AG10803 (cell line): ENCODE results near the gene IRGM.
"Not testable (repeated sequence)": the region's sequence is repeated elsewhere in the genome, so short reads cannot be mapped to it uniquely, and the experiment has no call there.

Experiments used
- DNase-seq: peaks from one replicate; pipeline ENCODE4 v3.0.0; 2010; ENCODE audit warnings: low read depth
- H3K4me3 ChIP-seq: 2 replicates; pipeline ENCODE4 v1.5.1; 2011; ENCODE audit warnings: mild to moderate bottlenecking, low read length, control low read depth
- CTCF ChIP-seq: conservative IDR thresholded peaks from 2 replicates; pipeline ENCODE4 v1.5.1; 2011; ENCODE audit warnings: mild to moderate bottlenecking, low read length, control low read depth, inconsistent platforms

Gene IRGM, protein sequence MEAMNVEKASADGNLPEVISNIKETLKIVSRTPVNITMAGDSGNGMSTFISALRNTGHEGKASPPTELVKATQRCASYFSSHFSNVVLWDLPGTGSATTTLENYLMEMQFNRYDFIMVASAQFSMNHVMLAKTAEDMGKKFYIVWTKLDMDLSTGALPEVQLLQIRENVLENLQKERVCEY

DNA sequence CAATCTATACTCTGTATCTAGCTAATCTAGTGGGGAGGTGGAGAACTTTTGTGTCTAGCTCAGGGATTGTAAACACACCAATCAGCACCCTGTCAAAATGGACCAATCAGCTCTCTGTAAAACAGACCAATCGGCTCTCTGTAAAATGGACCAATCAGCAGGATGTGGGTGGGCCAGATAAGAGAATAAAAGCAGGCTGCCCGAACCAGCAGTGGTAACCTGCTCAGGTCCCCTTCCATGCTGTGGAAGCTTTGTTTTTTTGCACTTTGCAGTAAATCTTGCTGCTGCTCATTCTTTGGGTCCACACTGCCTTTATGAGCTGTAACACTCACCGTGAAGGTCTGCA, at the start of gene IRGM:
Gene IRGM, plus strand, starts transcription at position 214 of the 346 bp plus-strand sequence. CDS start 1,603 bp downstream, outside the sequence.
- DNase-seq, H3K4me3 ChIP-seq: not testable (repeated sequence)

- no peak overlapping the region for H3K4me3 ChIP-seq
- no peak for DNase-seq
- TF ChIP-seq CTCF: no peak
Measured at GRCh38 chr5:150797384-150797783, 48.9 kb upstream of the IRGM start.

DNA sequence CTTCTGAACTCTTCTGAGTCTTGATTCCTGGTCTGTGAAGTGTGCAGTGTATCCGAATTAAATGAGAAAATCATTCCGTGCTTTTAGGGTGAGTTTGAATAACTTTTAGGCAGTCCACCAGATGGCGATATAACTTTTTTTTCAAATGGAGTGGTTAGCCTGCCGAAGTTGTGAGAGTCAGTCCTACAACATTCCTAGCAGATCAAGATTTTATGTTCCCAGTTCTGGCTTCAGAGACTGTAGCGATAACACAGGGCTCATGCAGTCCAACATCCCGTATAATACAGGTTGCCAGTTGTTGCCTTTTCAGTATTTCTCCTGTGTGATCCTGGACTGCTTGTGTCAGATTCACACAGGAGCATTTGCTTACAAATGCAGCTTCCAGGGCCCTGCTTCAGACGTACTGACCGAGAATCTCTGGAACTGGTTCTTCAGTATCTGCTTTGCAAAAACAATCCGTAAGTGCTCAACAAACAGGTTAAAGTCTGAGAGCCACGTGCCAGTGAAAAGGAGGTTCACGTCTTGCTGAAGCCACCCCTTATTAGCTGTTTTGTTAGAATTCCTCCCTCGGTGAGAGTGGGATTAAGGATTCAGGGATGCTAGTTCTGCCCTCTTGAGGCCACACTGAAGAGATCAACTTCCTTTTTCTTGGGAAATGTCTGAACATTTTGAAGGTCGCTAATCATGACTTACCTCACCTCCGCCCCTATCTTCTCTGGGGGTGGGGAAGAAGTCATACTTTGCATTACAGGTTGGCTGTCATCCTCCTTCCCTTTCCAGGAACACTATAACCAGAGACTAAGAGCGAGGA, 45.0 kb upstream of the IRGM start:
- peak; percentile 72 for TF ChIP-seq CTCF
- peak; percentile 72 for DNase-seq
- peak overlapping the region; percentile 45 for H3K4me3 ChIP-seq

GRCh38 chr5:150804388-150804787, 41.9 kb upstream of the IRGM start:
- DNase-seq: no peak
- TF ChIP-seq CTCF: no peak

DNA sequence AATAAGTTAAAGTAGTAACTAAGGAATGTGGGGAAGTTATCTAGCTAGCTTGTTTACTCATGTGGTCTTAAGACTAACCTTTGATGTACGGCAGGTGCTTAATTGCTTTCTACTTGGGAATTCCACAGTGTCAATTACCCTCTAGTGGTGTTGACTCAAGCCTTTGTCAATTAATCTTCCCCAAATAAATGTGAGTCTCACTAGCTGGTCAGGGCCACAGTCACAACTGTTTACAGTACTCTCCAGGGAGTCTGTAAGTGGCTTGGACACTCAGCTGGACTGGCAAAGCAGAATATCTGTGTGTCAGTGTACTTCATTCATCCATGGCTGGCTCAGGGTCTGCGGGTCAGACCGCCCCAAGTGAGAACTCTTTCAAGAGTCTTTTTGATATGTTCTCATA, 37.0 kb upstream of the IRGM start:
- no peak for TF ChIP-seq CTCF
- DNase-seq: no peak
- no peak overlapping the region for H3K4me3 ChIP-seq

More at GRCh38 chr5:150804388-150804787, 41.9 kb upstream of the IRGM start:
- no peak overlapping the region for H3K4me3 ChIP-seq

DNA sequence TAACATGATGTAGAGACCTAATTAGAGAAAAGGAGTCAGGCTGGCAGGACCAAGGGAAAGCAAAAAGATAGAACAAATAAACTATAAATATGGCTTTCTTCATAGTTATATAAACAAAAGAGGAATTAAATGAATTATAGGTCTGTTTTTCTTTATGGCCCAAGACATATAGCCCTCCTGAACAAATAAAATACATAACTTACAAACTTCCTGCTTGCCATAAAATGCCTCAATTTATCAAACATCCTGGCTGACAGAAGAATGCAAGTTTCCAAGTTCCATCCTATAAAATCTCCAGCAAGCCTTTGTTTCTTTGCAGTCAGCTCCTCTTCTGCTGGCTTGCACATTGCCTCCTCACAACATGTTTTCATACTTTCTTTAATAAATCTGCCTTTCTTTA, 31.3 kb upstream of the IRGM start:
- no peak for TF ChIP-seq CTCF
- H3K4me3 ChIP-seq: no peak overlapping the region
- DNase-seq: no peak

- TF ChIP-seq CTCF: no peak
- H3K4me3 ChIP-seq: no peak overlapping the region
- DNase-seq: no peak
Measured at GRCh38 chr5:150816946-150817345, 29.4 kb upstream of the IRGM start.
